ENCODE measurements around the gene SLC6A3.

SLC6A3 gene

GRCh38 chr5:1420211-1421195 lies 24.7 kb downstream of the SLC6A3 start:
- DNase-seq (ENCODE audit: low read depth), result no peak
- H3K4me3 ChIP-seq (ENCODE audit: low read length), result no peak overlapping the region
- TF ChIP-seq CTCF (IDR thresholded peaks at IDR 0.05; ENCODE audit: insufficient read depth, low read depth, low read length, missing control alignments), result no peak

- no peak for DNase-seq (ENCODE audit: low read depth)
- no peak for TF ChIP-seq CTCF (IDR thresholded peaks at IDR 0.05; ENCODE audit: insufficient read depth, low read depth, low read length, missing control alignments)
- no peak overlapping the region for H3K4me3 ChIP-seq (ENCODE audit: low read length)
These were observed 25.6 kb downstream of the SLC6A3 start for GRCh38 chr5:1419476-1420210.

DNA sequence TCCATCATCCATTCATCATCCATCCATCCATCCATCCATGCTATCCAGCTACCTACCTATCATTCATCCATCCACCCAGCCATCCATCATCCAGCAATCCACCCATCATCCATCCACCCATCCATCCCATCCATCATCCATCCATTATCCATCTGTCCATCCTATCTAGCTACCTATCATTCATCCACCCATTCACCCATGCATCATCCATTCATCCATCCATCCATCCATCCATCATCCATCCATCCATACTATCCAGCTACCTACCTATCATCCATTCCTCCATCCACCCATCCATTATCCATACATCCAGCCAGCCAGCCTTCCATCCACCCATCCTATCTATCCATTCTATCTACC lies 26.3 kb downstream of the SLC6A3 start:
- TF ChIP-seq CTCF (IDR thresholded peaks at IDR 0.05; ENCODE audit: insufficient read depth, low read depth, low read length, missing control alignments), result no peak
- DNase-seq (ENCODE audit: low read depth), result no peak
- H3K4me3 ChIP-seq (ENCODE audit: low read length), result no peak overlapping the region

GRCh38 chr5:1418238-1418920 lies 26.9 kb downstream of the SLC6A3 start:
- no peak for TF ChIP-seq CTCF (IDR thresholded peaks at IDR 0.05; ENCODE audit: insufficient read depth, low read depth, low read length, missing control alignments)
- no peak overlapping the region for H3K4me3 ChIP-seq (ENCODE audit: low read length)
- no peak for DNase-seq (ENCODE audit: low read depth)

- no peak for DNase-seq (ENCODE audit: low read depth)
- no peak for TF ChIP-seq CTCF (IDR thresholded peaks at IDR 0.05; ENCODE audit: insufficient read depth, low read depth, low read length, missing control alignments)
- H3K4me3 ChIP-seq (ENCODE audit: low read length), result no peak overlapping the region
These were observed 27.5 kb downstream of the SLC6A3 start for GRCh38 chr5:1417586-1418225.

DNA sequence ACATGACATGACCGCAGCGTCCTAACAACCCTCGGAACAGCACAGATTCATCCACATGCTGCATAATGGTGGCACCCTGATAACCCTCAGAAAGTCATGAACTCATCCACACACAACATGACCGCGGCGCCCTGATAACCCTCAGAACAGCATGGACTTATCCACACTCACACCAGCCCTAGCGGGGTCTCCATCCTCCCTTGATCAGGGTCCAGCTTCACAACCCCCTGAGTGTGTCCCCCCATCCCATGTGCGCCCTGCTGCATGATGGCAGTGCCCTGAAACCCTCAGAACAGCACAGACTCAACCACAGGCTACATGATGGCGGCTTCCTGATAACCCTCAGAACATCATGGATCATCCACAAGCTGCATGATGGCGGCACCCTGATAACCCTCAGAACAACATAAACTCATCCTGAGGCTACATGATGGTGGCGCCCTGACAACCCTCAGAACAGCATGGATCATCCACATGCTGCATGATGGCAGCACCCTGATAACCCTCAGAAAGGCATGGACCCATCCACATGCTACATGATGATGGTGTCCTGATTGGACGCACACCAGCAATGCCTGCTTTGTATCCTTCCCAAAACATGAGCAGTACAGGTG lies 28.3 kb downstream of the SLC6A3 start:
- H3K4me3 ChIP-seq (ENCODE audit: low read length), result no peak overlapping the region
- no peak for DNase-seq (ENCODE audit: low read depth)
- no peak for TF ChIP-seq CTCF (IDR thresholded peaks at IDR 0.05; ENCODE audit: insufficient read depth, low read depth, low read length, missing control alignments)
